Natural killer cell (primary cell): ENCODE measurements around the gene DRC3. TPM values are rescaled to one million over a fixed set of nuclear protein-coding genes. Genes with fewer than 3 reads are reported as not detected.
"Not testable (repeated sequence)": the region's sequence is repeated elsewhere in the genome, so short reads cannot be mapped to it uniquely, and the experiment has no call there.

ENCODE experiments used
- ATAC-seq, 3 donors: fragments of 150-1000 bp in 2 of 3; fragments of 200-7000 bp in 1 of 3; cut with Tn5 transposase; 1 replicate in 1 of 3; 2 replicates in 2 of 3; pipeline ENCODE4 v1.10.0; 2021; ENCODE audit warnings: mild to moderate bottlenecking in 2 of 3, moderate library complexity in 2 of 3
- DNase-seq, 2 donors: peaks; one replicate each; pipeline versions ENCODE4 v3.0.0 to v3.0.0-alpha.2; 2013 to 2021; ENCODE audit warnings: mixed read lengths in 1 of 2
- H3K27ac ChIP-seq: one replicate; pipeline ENCODE4 v1.5.1; 2013; ENCODE audit warnings: mild to moderate bottlenecking, low read length
- H3K27me3 ChIP-seq: one replicate; pipeline ENCODE4 v1.6.1; 2013; ENCODE audit warnings: low read length; ENCODE audit not compliant: control insufficient read depth, insufficient read depth
- H3K36me3 ChIP-seq: one replicate; pipeline ENCODE4 v1.6.1; 2013; ENCODE audit warnings: low read length; ENCODE audit not compliant: control insufficient read depth, insufficient read depth
- H3K4me1 ChIP-seq: one replicate; pipeline ENCODE4 v1.6.1; 2013; ENCODE audit warnings: low read length; ENCODE audit not compliant: control insufficient read depth, insufficient read depth
- H3K4me3 ChIP-seq: one replicate; pipeline ENCODE4 v1.5.1; 2013; ENCODE audit warnings: low read length
- H3K9me3 ChIP-seq: one replicate; pipeline ENCODE4 v1.6.1; 2013; ENCODE audit warnings: low read length; ENCODE audit not compliant: control insufficient read depth, insufficient read depth
- H3K27ac Mint-ChIP-seq, 2 donors: one replicate each; pipeline ENCODE4 v1.8.0; 2022; ENCODE audit warnings: mild to moderate bottlenecking in 2 of 2, mixed read lengths in 2 of 2, moderate library complexity in 1 of 2
- H3K27me3 Mint-ChIP-seq, 2 donors: one replicate each; pipeline ENCODE4 v1.8.0; 2022; ENCODE audit warnings: low read depth in 2 of 2, mixed read lengths in 2 of 2
- H3K36me3 Mint-ChIP-seq: one replicate; pipeline ENCODE4 v1.8.0; 2022; ENCODE audit warnings: mixed read lengths
- H3K4me1 Mint-ChIP-seq, 2 donors: one replicate each; pipeline ENCODE4 v1.8.0; 2022; ENCODE audit warnings: mixed read lengths in 2 of 2
- H3K4me3 Mint-ChIP-seq: one replicate; pipeline ENCODE4 v1.8.0; 2022; ENCODE audit warnings: mild to moderate bottlenecking, moderate library complexity, mixed read lengths
- H3K9me3 Mint-ChIP-seq, 2 donors: one replicate each; pipeline ENCODE4 v1.8.0; 2022; ENCODE audit warnings: mixed read lengths in 2 of 2
- CTCF ChIP-seq: fragments of 200-600 bp; IDR thresholded peaks from one replicate; pipeline ENCODE4 v1.8.0; 2022; ENCODE audit warnings: antibody characterized with exemption
- WGBS: methylation state at CpG from one replicate; pipeline ENCODE4 v1.1.7; 2013; ENCODE audit warnings: missing lambda C conversion rate; ENCODE audit not compliant: insufficient coverage; 5-methylcytosine and 5-hydroxymethylcytosine counted together
- intact Hi-C: fragments of 100-400 bp; cut with micrococcal nuclease; formaldehyde crosslinking; loops from one replicate; pipeline ENCODE4 v1.14.2; 2022
- total RNA-seq, 4 donors: library from RNA; stranded (reverse); fragments of 120-200 nt in 1 of 4; gene quantifications; one replicate each; pipeline versions ENCODE4 v1.2.3 to v1.2.4, GENCODE V29; 2013 to 2022

Gene DRC3
- total RNA-seq, 3 donors from 2014 or later (not counting 1 experiment from before 2014, with no cell fraction given), result 0.26 to 0.78 TPM; not detected in 1

GRCh38 chr17:17952691-17953090 is 20.0 kb upstream of the DRC3 start:
- Mint-ChIP-seq H3K4me1 (peaks cover 14 to 24% of the 10 kb centered on the region in 2 donors), H3K27ac (no peak overlapping the region), H3K4me3 (no peak overlapping the region), H3K36me3 (no peaks in the 10 kb centered on the region), H3K9me3 (no peaks in the 10 kb centered on the region), H3K27me3 (no peaks in the 10 kb centered on the region)
- no peak for TF ChIP-seq CTCF
- Histone ChIP-seq H3K4me1 (peaks cover 9% of the 10 kb centered on the region), H3K9me3 (no peaks in the 10 kb centered on the region), H3K36me3 (no peaks in the 10 kb centered on the region), H3K4me3 (no peak overlapping the region), H3K27ac (no peak overlapping the region), H3K27me3 (no peaks in the 10 kb centered on the region)
- 100% methylated on average over 3 of the region's 3 CpGs for WGBS
- ATAC-seq, result no peak
- intact Hi-C loops, result no loop called here
- DNase-seq, result no peak

- no peak for TF ChIP-seq CTCF
- Histone ChIP-seq H3K36me3 (no peaks in the 10 kb centered on the region), H3K4me3 (no peak overlapping the region), H3K27me3 (no peaks in the 10 kb centered on the region), H3K27ac (no peak overlapping the region), H3K9me3 (no peaks in the 10 kb centered on the region), H3K4me1 (peaks cover 21% of the 10 kb centered on the region)
- peaks cover 24 to 32% of the 10 kb centered on the region in 2 donors for H3K4me1 Mint-ChIP-seq
- H3K36me3 Mint-ChIP-seq, result no peaks in the 10 kb centered on the region
- peak overlapping the region in 1 of 2 donors; percentile 29 for H3K27ac Mint-ChIP-seq
- 96% methylated on average over 2 of the region's 3 CpGs for WGBS
- no peak overlapping the region for H3K4me3 Mint-ChIP-seq
- H3K27me3 Mint-ChIP-seq, result no peaks in the 10 kb centered on the region
- intact Hi-C loops, result no loop called here
- DNase-seq, result no peak
- H3K9me3 Mint-ChIP-seq, result no peaks in the 10 kb centered on the region
- ATAC-seq, result no peak
Observed at GRCh38 chr17:17954079-17954478, 18.6 kb upstream of the DRC3 start.

- H3K27me3 ChIP-seq, H3K27me3 Mint-ChIP-seq, intact Hi-C loops, ATAC-seq, H3K36me3 ChIP-seq, H3K4me3 Mint-ChIP-seq, H3K4me3 ChIP-seq, H3K27ac ChIP-seq, H3K9me3 Mint-ChIP-seq, H3K27ac Mint-ChIP-seq, H3K9me3 ChIP-seq, DNase-seq, H3K36me3 Mint-ChIP-seq: not testable (repeated sequence)
- H3K4me1 ChIP-seq, result peaks cover 28% of the 10 kb centered on the region
- peaks cover 39 to 44% of the 10 kb centered on the region in 2 donors for H3K4me1 Mint-ChIP-seq
- WGBS, result 97% methylated on average over 12 of the region's 12 CpGs
Observed at GRCh38 chr17:17955790-17956341, 16.8 kb upstream of the DRC3 start.

DNA sequence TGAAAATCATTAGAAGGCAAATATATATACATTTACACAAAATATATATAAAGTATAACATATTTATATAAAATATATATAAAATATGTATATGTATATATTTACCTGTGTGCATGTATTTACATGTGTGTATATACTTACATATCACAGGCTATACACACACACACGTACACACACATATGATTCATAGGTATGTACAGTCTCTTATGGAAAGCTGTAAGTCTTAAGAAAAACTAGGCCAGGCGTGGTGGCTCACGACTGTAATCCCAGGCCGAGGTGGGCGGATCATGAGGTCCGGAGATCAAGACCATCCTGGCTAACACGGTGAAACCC is 15.1 kb upstream of the DRC3 start:
- ATAC-seq (no peak), DNase-seq (no peak)
- H3K4me3 ChIP-seq, result no peak overlapping the region
- intact Hi-C loops, result no loop called here
- Mint-ChIP-seq H3K27me3 (no peaks in the 10 kb centered on the region), H3K27ac (peak overlapping the region; percentile 91 to 94), H3K4me3 (peak overlapping the region; percentile 65), H3K9me3 (no peaks in the 10 kb centered on the region), H3K4me1 (peaks cover 41 to 49% of the 10 kb centered on the region in 2 donors), H3K36me3 (no peaks in the 10 kb centered on the region)
- H3K4me1 ChIP-seq, result peaks cover 28% of the 10 kb centered on the region
- no peak for TF ChIP-seq CTCF
- no peaks in the 10 kb centered on the region for H3K36me3 ChIP-seq
- H3K27ac ChIP-seq, result peak overlapping the region; percentile 18
- no peaks in the 10 kb centered on the region for H3K27me3 ChIP-seq
- 93% methylated on average over 6 of the region's 7 CpGs for WGBS
- no peaks in the 10 kb centered on the region for H3K9me3 ChIP-seq
